Measurements from ENCODE around the gene FECH.

DNA sequence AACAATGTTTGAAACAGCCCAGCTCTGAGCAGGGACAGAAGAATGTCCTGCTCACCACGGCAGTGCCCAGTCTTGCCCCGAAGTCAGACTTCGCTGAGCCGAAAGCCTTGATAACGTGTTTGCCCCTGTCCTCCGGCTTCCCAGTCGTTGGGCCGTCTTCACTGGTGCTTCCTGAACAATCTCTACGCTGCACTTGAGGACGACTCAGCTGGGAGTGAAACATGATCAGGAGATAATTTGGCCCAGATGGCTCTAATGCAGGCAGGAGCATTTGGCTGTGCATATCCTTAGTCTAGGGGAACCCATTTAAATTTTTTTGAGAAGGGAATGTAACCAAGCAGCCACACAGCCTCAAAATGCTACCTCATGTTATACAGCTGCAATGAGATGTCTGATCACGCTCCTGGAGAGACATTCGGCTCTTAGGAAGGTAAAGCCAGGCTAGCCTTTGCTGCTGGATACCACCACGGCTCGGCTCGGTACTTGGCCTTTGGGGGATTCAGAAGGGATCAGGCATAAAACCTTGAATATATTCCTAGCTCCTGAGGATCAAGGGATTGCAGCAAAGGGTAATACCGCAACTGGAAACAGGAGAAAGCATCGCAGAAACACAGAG, 43.6 kb downstream of the FECH start:
- TF ChIP-seq POLR2AphosphoS5 (IDR thresholded peaks at IDR 0.05; ENCODE audit: borderline replicate concordance, low read depth, low read length) (no peak), EZH2 (IDR thresholded peaks at IDR 0.05) (no peak), FOXP2 (optimal IDR thresholded peaks at IDR 0.05; ENCODE audit: control extremely low read depth, extremely low read length, insufficient read depth) (no peak)
